B cell (primary cell): Measurements from ENCODE around the gene CTRB1.
A peak's percentile ranks its signal among the peaks of the same experiment; 100 is the strongest.

Experiments
- EZH2 ChIP-seq: IDR thresholded peaks from 2 replicates; pipeline ENCODE4 v1.6.1; 2012; ENCODE audit warnings: borderline replicate concordance, low read depth, mild to moderate bottlenecking, moderate library complexity, low read length; ENCODE audit not compliant: insufficient read depth, poor library complexity, severe bottlenecking
- TF ChIP-seq, protein P1 (sequence below): fragments of 200-600 bp; IDR thresholded peaks from one replicate; pipeline ENCODE4 v1.8.0; 2022; ENCODE audit warnings: antibody characterized with exemption, mild to moderate bottlenecking

DNA sequence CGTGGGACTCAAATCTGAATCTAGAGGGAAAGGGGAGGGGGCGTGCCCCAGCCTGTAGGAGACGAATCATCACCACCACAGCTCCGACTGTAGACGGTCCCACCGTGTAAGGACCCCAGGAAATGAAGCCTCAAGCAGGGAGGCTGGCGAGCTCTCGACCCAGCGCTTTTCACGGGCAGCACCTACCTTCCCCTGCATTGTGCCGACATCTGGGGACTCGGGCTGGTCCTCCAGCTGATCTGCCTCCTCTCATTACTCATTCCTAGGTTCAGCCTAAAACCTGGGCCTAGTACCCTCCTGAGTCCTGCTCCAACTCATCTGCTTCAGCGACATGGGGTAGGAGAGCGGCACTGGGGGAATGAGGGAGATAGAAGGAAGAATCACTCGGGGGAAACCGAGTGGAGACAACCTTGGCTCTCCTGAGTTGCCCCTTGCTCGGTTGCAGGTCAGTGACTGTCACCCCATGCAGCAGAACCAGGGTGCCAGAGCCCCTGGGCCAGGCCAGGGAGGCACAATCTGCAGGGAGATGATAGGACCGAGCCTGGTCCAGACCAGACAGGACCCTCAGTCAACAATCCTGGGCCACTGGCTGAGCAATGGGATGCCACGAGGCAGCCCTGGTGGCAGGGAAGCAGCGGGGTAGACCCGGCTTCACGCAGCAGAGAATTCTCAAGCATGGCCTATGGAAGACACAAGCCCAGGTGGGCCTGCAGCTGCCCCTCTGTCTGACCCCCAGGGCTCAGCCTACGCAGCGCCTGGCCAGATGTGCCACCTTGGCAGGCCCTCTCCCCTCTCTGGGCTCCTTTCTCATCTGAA is 33.5 kb downstream of the CTRB1 start:
- TF ChIP-seq, protein P1, sequence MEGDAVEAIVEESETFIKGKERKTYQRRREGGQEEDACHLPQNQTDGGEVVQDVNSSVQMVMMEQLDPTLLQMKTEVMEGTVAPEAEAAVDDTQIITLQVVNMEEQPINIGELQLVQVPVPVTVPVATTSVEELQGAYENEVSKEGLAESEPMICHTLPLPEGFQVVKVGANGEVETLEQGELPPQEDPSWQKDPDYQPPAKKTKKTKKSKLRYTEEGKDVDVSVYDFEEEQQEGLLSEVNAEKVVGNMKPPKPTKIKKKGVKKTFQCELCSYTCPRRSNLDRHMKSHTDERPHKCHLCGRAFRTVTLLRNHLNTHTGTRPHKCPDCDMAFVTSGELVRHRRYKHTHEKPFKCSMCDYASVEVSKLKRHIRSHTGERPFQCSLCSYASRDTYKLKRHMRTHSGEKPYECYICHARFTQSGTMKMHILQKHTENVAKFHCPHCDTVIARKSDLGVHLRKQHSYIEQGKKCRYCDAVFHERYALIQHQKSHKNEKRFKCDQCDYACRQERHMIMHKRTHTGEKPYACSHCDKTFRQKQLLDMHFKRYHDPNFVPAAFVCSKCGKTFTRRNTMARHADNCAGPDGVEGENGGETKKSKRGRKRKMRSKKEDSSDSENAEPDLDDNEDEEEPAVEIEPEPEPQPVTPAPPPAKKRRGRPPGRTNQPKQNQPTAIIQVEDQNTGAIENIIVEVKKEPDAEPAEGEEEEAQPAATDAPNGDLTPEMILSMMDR: no peak
- TF ChIP-seq EZH2: peak; percentile 27
